ENCODE measurements around the gene KRT85.

- no peak for TF ChIP-seq POLR2AphosphoS5 (IDR thresholded peaks at IDR 0.05; ENCODE audit: borderline replicate concordance, low read depth, low read length)
- no peak for TF ChIP-seq EZH2 (IDR thresholded peaks at IDR 0.05)
Observed at GRCh38 chr12:52318241-52318990, 48.9 kb downstream of the KRT85 start.

Measured in SK-N-MC (cell line).